ENCODE results near the gene G6PC1.

G6PC1 gene

GRCh38 chr17:42878123-42878880 lies 22.3 kb upstream of the G6PC1 start:
- Histone ChIP-seq H3K9me3 (ENCODE audit: control insufficient read depth, insufficient read depth, low read length) (no peaks in the 10 kb centered on the region), H3K27me3 (ENCODE audit: control insufficient read depth, low read length) (peaks cover 39% of the 10 kb centered on the region), H3K27ac (ENCODE audit: low read depth, low read length) (no peak overlapping the region), H3K4me1 (ENCODE audit: control insufficient read depth, low read length) (peaks cover 3% of the 10 kb centered on the region; the same call in 1 of the 2 replicates), H3K9me2 (replicated peaks; ENCODE audit: control insufficient read depth, low read length) (no peaks in the 10 kb centered on the region), H3K4me3 (ENCODE audit: low read length) (no peak overlapping the region), H3F3A (ENCODE audit: control insufficient read depth, insufficient read depth) (no peaks in the 10 kb centered on the region), H3K4me2 (ENCODE audit: low read length) (no peak overlapping the region), H4K20me1 (ENCODE audit: control insufficient read depth, insufficient read depth, low read depth, low read length) (no peaks in the 10 kb centered on the region), H3K79me2 (ENCODE audit: control insufficient read depth, low read length) (no peaks in the 10 kb centered on the region), H3K36me3 (ENCODE audit: control insufficient read depth, low read length) (no peaks in the 10 kb centered on the region)
- TF ChIP-seq CTCF (IDR thresholded peaks at IDR 0.05; ENCODE audit: low read depth, low read length, poor library complexity, severe bottlenecking) (no peak), EZH2phosphoT487 (IDR thresholded peaks at IDR 0.05; ENCODE audit: borderline replicate concordance, low read length) (no peak)

- TF ChIP-seq EZH2phosphoT487 (IDR thresholded peaks at IDR 0.05; ENCODE audit: borderline replicate concordance, low read length) (no peak), CTCF (IDR thresholded peaks at IDR 0.05; ENCODE audit: low read depth, low read length, poor library complexity, severe bottlenecking) (no peak)
- H3K4me2 ChIP-seq (ENCODE audit: low read length) = no peak overlapping the region
These were observed 21.5 kb upstream of the G6PC1 start for GRCh38 chr17:42878924-42879595.

GRCh38 chr17:42879596-42879985 lies 21.0 kb upstream of the G6PC1 start:
- Histone ChIP-seq H3K9me3 (ENCODE audit: control insufficient read depth, insufficient read depth, low read length) (no peaks in the 10 kb centered on the region), H3K9me2 (replicated peaks; ENCODE audit: control insufficient read depth, low read length) (no peaks in the 10 kb centered on the region), H3K27me3 (ENCODE audit: control insufficient read depth, low read length) (peaks cover 39% of the 10 kb centered on the region), H3K36me3 (ENCODE audit: control insufficient read depth, low read length) (no peaks in the 10 kb centered on the region), H3K4me1 (ENCODE audit: control insufficient read depth, low read length) (peaks cover 3% of the 10 kb centered on the region; the same call in 1 of the 2 replicates), H3K4me2 (ENCODE audit: low read length) (no peak overlapping the region), H4K20me1 (ENCODE audit: control insufficient read depth, insufficient read depth, low read depth, low read length) (no peaks in the 10 kb centered on the region), H3K27ac (ENCODE audit: low read depth, low read length) (no peak overlapping the region), H3K4me3 (ENCODE audit: low read length) (no peak overlapping the region), H3K79me2 (ENCODE audit: control insufficient read depth, low read length) (no peaks in the 10 kb centered on the region), H3F3A (ENCODE audit: control insufficient read depth, insufficient read depth) (no peaks in the 10 kb centered on the region)
- no peak for TF ChIP-seq EZH2phosphoT487 (IDR thresholded peaks at IDR 0.05; ENCODE audit: borderline replicate concordance, low read length)

More at GRCh38 chr17:42878924-42879595, 21.5 kb upstream of the G6PC1 start:
- no peaks in the 10 kb centered on the region for H3K79me2 ChIP-seq (ENCODE audit: control insufficient read depth, low read length)
- no peak overlapping the region for H3K27ac ChIP-seq (ENCODE audit: low read depth, low read length)
- no peaks in the 10 kb centered on the region for H3K36me3 ChIP-seq (ENCODE audit: control insufficient read depth, low read length)
- no peaks in the 10 kb centered on the region for H3K9me3 ChIP-seq (ENCODE audit: control insufficient read depth, insufficient read depth, low read length)
- H3K4me1 ChIP-seq (ENCODE audit: control insufficient read depth, low read length) = peaks cover 3% of the 10 kb centered on the region; the same call in 1 of the 2 replicates
- no peaks in the 10 kb centered on the region for H3F3A ChIP-seq (ENCODE audit: control insufficient read depth, insufficient read depth)
- no peaks in the 10 kb centered on the region for H3K9me2 ChIP-seq (replicated peaks; ENCODE audit: control insufficient read depth, low read length)
- no peak overlapping the region for H3K4me3 ChIP-seq (ENCODE audit: low read length)
- H4K20me1 ChIP-seq (ENCODE audit: control insufficient read depth, insufficient read depth, low read depth, low read length) = no peaks in the 10 kb centered on the region
- peaks cover 39% of the 10 kb centered on the region for H3K27me3 ChIP-seq (ENCODE audit: control insufficient read depth, low read length)

Data from DOHH2 (cell line).